CD4-positive, alpha-beta memory T cell (primary cell): ENCODE results near the gene MARCKSL1. TPM values are rescaled to one million over a fixed set of nuclear protein-coding genes. Genes with fewer than 3 reads are reported as not detected.
A peak's percentile ranks its signal among the peaks of the same experiment; 100 is the strongest.
"Not testable (repeated sequence)": the region's sequence is repeated elsewhere in the genome, so short reads cannot be mapped to it uniquely, and the experiment has no call there.

Experiments used
- CTCF ChIA-PET: fragments of 350-600 bp; sonication (Branson Sonifier 250); formaldehyde crosslinking; loops from one replicate; lab custom pipeline; 2021; ENCODE audit warnings: inconsistent platforms; ENCODE audit not compliant: partially characterized antibody; lab: Charles Lee
- POLR2A ChIA-PET: fragments of 350-600 bp; sonication (Branson Sonifier 250); formaldehyde crosslinking; loops from one replicate; lab custom pipeline; 2021; ENCODE audit not compliant: partially characterized antibody; lab: Charles Lee
- DNase-seq, 5 donors: peaks; one replicate each; pipeline versions ENCODE4 v3.0.0 to v3.0.0-alpha.2; 2020 to 2022; ENCODE audit warnings: mixed read lengths in 1 of 5
- H3K27ac ChIP-seq: one replicate; pipeline ENCODE4 v1.7.0; 2013; ENCODE audit warnings: low read depth, low read length
- H3K27me3 ChIP-seq: 2 replicates; pipeline ENCODE4 v1.7.0; 2013; ENCODE audit warnings: mild to moderate bottlenecking, low read length, moderate library complexity; ENCODE audit not compliant: insufficient read depth
- H3K36me3 ChIP-seq: 2 replicates; pipeline ENCODE4 v1.7.0; 2013; ENCODE audit warnings: mild to moderate bottlenecking, low read length, moderate library complexity; ENCODE audit not compliant: insufficient read depth
- H3K4me1 ChIP-seq: 2 replicates; pipeline ENCODE4 v1.7.0; 2013; ENCODE audit warnings: mild to moderate bottlenecking, low read length, moderate library complexity; ENCODE audit not compliant: insufficient read depth
- H3K4me3 ChIP-seq, 2 donors: one replicate each; pipeline ENCODE4 v1.7.0; 2013; ENCODE audit warnings: low read length in 2 of 2, mild to moderate bottlenecking in 1 of 2
- H3K9me3 ChIP-seq, 2 donors: one replicate each; pipeline ENCODE4 v1.7.0; 2013; ENCODE audit warnings: low read length in 2 of 2, control low read depth in 1 of 2; ENCODE audit not compliant: control insufficient read depth in 1 of 2
- H3K27ac Mint-ChIP-seq, 7 donors: one replicate each; pipeline ENCODE4 v1.8.0; 2020 to 2021; ENCODE audit warnings: mixed read lengths in 7 of 7, mild to moderate bottlenecking in 6 of 7, inconsistent platforms in 3 of 7, moderate library complexity in 3 of 7
- H3K27me3 Mint-ChIP-seq, 2 donors: one replicate each; pipeline ENCODE4 v1.8.0; 2020 to 2021; ENCODE audit warnings: mixed read lengths in 2 of 2
- H3K36me3 Mint-ChIP-seq, 2 donors: one replicate each; pipeline ENCODE4 v1.8.0; 2020 to 2021; ENCODE audit warnings: mixed read lengths in 2 of 2, inconsistent platforms in 1 of 2, mild to moderate bottlenecking in 1 of 2
- H3K4me1 Mint-ChIP-seq, 4 donors: one replicate each; pipeline ENCODE4 v1.8.0; 2020 to 2021; ENCODE audit warnings: mixed read lengths in 4 of 4, mild to moderate bottlenecking in 1 of 4
- H3K4me3 Mint-ChIP-seq, 8 donors: one replicate each; pipeline ENCODE4 v1.8.0; 2020 to 2021; ENCODE audit warnings: mixed read lengths in 8 of 8, mild to moderate bottlenecking in 7 of 8, moderate library complexity in 6 of 8, inconsistent platforms in 3 of 8
- H3K9me3 Mint-ChIP-seq, 8 donors: one replicate each; pipeline ENCODE4 v1.8.0; 2020 to 2021; ENCODE audit warnings: mixed read lengths in 8 of 8, mild to moderate bottlenecking in 5 of 8, inconsistent platforms in 3 of 8, moderate library complexity in 1 of 8
- intact Hi-C: fragments of 100-400 bp; cut with micrococcal nuclease; formaldehyde crosslinking; loops from one replicate; pipeline ENCODE4 v1.15.1; 2023
- polyA plus RNA-seq, 2 donors: library from polyadenylated mRNA; unstranded; fragments of 300-500 nt; fragmentation: Illumina TruSeq; gene quantifications; one replicate each; pipeline ENCODE4 v1.2.3, GENCODE V29; 2021
- total RNA-seq, 2 experiments: library from RNA; stranded (reverse); gene quantifications; one replicate each; pipeline ENCODE4 v1.2.3, GENCODE V29; 2021

Gene MARCKSL1
- total and polyA plus RNA-seq, 4 experiments from 2014 or later, result 46.5 to 75.9 (median 60.9) TPM

DNA sequence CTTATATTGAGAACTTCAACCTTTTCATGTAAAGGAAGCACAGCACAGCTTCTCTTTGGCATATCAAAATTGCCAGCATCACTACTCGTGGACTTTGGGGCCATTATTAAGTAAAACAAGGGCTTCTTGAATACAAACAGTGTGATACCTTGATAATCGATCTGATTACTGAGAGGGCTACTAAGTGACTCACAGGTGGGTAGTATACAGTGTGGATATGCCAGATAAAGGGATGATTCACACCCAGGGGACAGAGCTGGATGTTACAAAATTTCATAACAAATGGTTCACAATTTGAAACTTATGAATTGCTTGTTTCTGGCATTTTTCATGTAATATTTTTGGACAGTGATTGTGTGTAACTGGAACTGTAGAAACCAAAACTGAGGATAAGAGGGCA, 28.7 kb downstream of the MARCKSL1 start:
- peaks cover 61% of the 10 kb centered on the region for H3K4me1 ChIP-seq

GRCh38 chr1:32305310-32305709, 30.7 kb downstream of the MARCKSL1 start:
- Histone ChIP-seq H3K36me3 (peaks cover 29% of the 10 kb centered on the region), H3K27me3 (no peaks in the 10 kb centered on the region), H3K9me3 (no peaks in the 10 kb centered on the region), H3K4me3 (no peak overlapping the region), H3K27ac (no peak overlapping the region), H3K4me1 (peaks cover 47% of the 10 kb centered on the region)
- POLR2A ChIA-PET, result interaction anchor here (4.0 kb wide), 1 partner anchor 14 kb away, joined by 20 read pairs; the partner anchor contains the start of gene HDAC1
- CTCF ChIA-PET, result interaction anchor here (1.0 to 1.8 kb wide), 4 partner anchors 9 to 90 kb away, joined by 3 to 11 read pairs (median 3); no protein-coding TSS in a partner anchor
- peak overlapping the region in 2 of 7 donors; percentile 22 to 64 for H3K27ac Mint-ChIP-seq
- intact Hi-C loops, result no loop called here
- DNase-seq, result no peak
- H3K36me3 Mint-ChIP-seq, result peaks cover 35 to 61% of the 10 kb centered on the region in 2 donors
- no peaks in the 10 kb centered on the region for H3K27me3 Mint-ChIP-seq
- peaks cover 44 to 74% (median 54%) of the 10 kb centered on the region in 4 donors for H3K4me1 Mint-ChIP-seq
- no peaks in the 10 kb centered on the region for H3K9me3 Mint-ChIP-seq
- H3K4me3 Mint-ChIP-seq, result no peak overlapping the region

More for the DNA sequence above, 28.7 kb downstream of the MARCKSL1 start:
- ChIA-PET CTCF (interaction anchor here (1.0 to 1.7 kb wide), 5 partner anchors 11 to 91 kb away, joined by 3 to 7 read pairs (median 3); partner anchors contain the start of gene HDAC1), POLR2A (interaction anchor here (1.0 to 4.0 kb wide), 6 partner anchors 11 to 33 kb away, joined by 3 to 20 read pairs (median 5); partner anchors contain the start of gene HDAC1)
- Mint-ChIP-seq H3K4me1 (peaks cover 48 to 78% (median 58%) of the 10 kb centered on the region in 4 donors), H3K27me3 (no peaks in the 10 kb centered on the region), H3K4me3 (peak overlapping the region in 2 of 8 donors; percentile 8 to 43), H3K36me3 (peaks cover 31 to 48% of the 10 kb centered on the region in 2 donors), H3K9me3 (no peaks in the 10 kb centered on the region), H3K27ac (peak overlapping the region; percentile 2 to 90 (median 44))
- no peak for DNase-seq
- Histone ChIP-seq H3K27me3 (no peaks in the 10 kb centered on the region), H3K27ac (peak overlapping the region; percentile 12), H3K9me3 (no peaks in the 10 kb centered on the region), H3K4me3 (no peak overlapping the region), H3K36me3 (peaks cover 23% of the 10 kb centered on the region)
- intact Hi-C loops, result no loop called here

GRCh38 chr1:32303997-32304622, 31.9 kb downstream of the MARCKSL1 start:
- Mint-ChIP-seq H3K36me3 (peaks cover 35 to 56% of the 10 kb centered on the region in 2 donors), H3K27me3 (no peaks in the 10 kb centered on the region), H3K9me3 (no peaks in the 10 kb centered on the region), H3K4me3 (peak overlapping the region in 3 of 8 donors; percentile 7 to 26 (median 17)), H3K4me1 (peaks cover 36 to 70% (median 51%) of the 10 kb centered on the region in 4 donors), H3K27ac (peak overlapping the region in 5 of 7 donors; percentile 2 to 83 (median 27))
- no peak overlapping the region for H3K27ac ChIP-seq
- no peak for DNase-seq
- peaks cover 29% of the 10 kb centered on the region for H3K36me3 ChIP-seq
- H3K27me3 ChIP-seq, result no peaks in the 10 kb centered on the region
- POLR2A ChIA-PET, result interaction anchor here (0.8 to 4.0 kb wide), 3 partner anchors 12 to 64 kb away, joined by 3 to 20 read pairs (median 5); partner anchors contain the start of genes HDAC1 and MARCKSL1
- no peak overlapping the region for H3K4me3 ChIP-seq
- peaks cover 46% of the 10 kb centered on the region for H3K4me1 ChIP-seq
- no peaks in the 10 kb centered on the region for H3K9me3 ChIP-seq
- intact Hi-C loops, result no loop called here
- CTCF ChIA-PET, result interaction anchor here (1.3 to 2.3 kb wide), 5 partner anchors 16 to 89 kb away, joined by 3 to 11 read pairs (median 4); no protein-coding TSS in a partner anchor

DNA sequence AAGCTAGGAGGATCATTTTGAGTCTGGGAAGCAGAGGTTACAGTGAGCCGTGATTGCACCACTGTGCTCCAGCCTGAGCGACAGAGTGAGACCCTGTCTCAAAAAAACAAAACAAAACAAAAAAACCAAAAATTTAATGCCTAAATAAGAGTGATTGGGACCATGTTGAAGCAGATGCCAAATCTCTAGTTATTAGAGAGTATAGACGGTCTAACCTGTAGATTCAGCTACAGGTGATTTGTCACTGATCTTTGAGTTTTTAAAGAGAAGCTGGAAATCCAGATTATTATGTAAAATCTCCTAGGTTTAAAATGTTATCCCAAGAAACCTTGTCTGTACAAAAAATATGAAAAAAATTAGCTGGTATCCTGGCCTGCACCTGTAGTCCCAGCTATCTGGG, 32.7 kb downstream of the MARCKSL1 start:
- Mint-ChIP-seq H3K9me3 (no peaks in the 10 kb centered on the region), H3K27ac (peak overlapping the region in 2 of 7 donors; percentile 29 to 52), H3K4me1 (peaks cover 33 to 65% (median 48%) of the 10 kb centered on the region in 4 donors), H3K36me3 (peaks cover 35 to 59% of the 10 kb centered on the region in 2 donors), H3K27me3 (no peaks in the 10 kb centered on the region), H3K4me3 (no peak overlapping the region)
- CTCF ChIA-PET, result interaction anchor here (0.7 to 2.3 kb wide), 4 partner anchors 16 to 88 kb away, joined by 3 to 11 read pairs (median 6); no protein-coding TSS in a partner anchor
- no peaks in the 10 kb centered on the region for H3K9me3 ChIP-seq
- H3K27ac ChIP-seq, result no peak overlapping the region
- no peaks in the 10 kb centered on the region for H3K27me3 ChIP-seq
- no peak for DNase-seq
- H3K4me1 ChIP-seq, result peaks cover 48% of the 10 kb centered on the region
- intact Hi-C loops, result no loop called here
- H3K36me3 ChIP-seq, result peaks cover 29% of the 10 kb centered on the region
- H3K4me3 ChIP-seq, result no peak overlapping the region
- POLR2A ChIA-PET, result interaction anchor here (1.0 to 4.0 kb wide), 4 partner anchors 12 to 63 kb away, joined by 3 to 20 read pairs (median 4); partner anchors contain the start of genes HDAC1 and MARCKSL1

DNA sequence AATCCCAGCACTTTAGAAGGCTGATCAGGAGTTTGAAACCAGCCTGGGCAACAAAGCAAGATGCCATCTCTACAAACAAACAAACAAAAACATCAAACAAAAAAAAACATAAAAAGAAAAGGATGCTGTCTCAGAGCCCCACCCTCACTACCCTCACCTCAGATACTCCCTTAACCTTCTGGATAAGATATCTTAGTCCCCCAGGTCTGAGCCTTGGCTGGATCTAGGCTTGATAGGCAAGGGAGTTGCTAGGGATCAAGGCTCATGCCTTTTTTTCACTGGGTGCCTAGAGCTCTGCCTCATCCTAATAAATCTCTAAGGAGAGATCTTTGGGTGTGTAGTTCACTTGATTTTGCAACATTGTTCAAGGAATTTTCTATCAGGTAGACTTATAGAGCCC, 36.7 kb downstream of the MARCKSL1 start:
- H3K27ac ChIP-seq, result no peak overlapping the region
- Mint-ChIP-seq H3K27me3 (no peaks in the 10 kb centered on the region), H3K27ac (peak overlapping the region in 6 of 7 donors; percentile 29 to 86 (median 41)), H3K4me3 (no peak overlapping the region), H3K9me3 (no peaks in the 10 kb centered on the region), H3K36me3 (peaks cover 26 to 54% of the 10 kb centered on the region in 2 donors), H3K4me1 (peaks cover 39 to 69% (median 53%) of the 10 kb centered on the region in 4 donors)
- H3K4me3 ChIP-seq, result no peak overlapping the region
- ChIA-PET CTCF (interaction anchor here (1.6 kb wide), 1 partner anchor 12 kb away, joined by 4 read pairs; no protein-coding TSS in a partner anchor), POLR2A (interaction anchor here (1.8 kb wide), 1 partner anchor 59 kb away, joined by 6 read pairs; no protein-coding TSS in a partner anchor)
- intact Hi-C loops, result no loop called here
- DNase-seq, result no peak
- peaks cover 56% of the 10 kb centered on the region for H3K4me1 ChIP-seq
- no peaks in the 10 kb centered on the region for H3K9me3 ChIP-seq
- H3K27me3 ChIP-seq, result no peaks in the 10 kb centered on the region
- H3K36me3 ChIP-seq, result peaks cover 25% of the 10 kb centered on the region

GRCh38 chr1:32298211-32298610, 37.8 kb downstream of the MARCKSL1 start:
- H3K4me3 ChIP-seq, DNase-seq, H3K27me3 ChIP-seq, H3K27ac ChIP-seq, H3K9me3 Mint-ChIP-seq, H3K27me3 Mint-ChIP-seq, H3K9me3 ChIP-seq, POLR2A ChIA-PET, intact Hi-C loops: not testable (repeated sequence)
- Mint-ChIP-seq H3K27ac (peak overlapping the region in 2 of 7 donors; percentile 44 to 59), H3K36me3 (peaks cover 18 to 43% of the 10 kb centered on the region in 2 donors), H3K4me3 (peak overlapping the region in 1 of 8 donors; percentile 15), H3K4me1 (peaks cover 34 to 74% (median 50%) of the 10 kb centered on the region in 4 donors)
- peaks cover 67% of the 10 kb centered on the region for H3K4me1 ChIP-seq
- CTCF ChIA-PET, result interaction anchor here (1.0 to 2.5 kb wide), 3 partner anchors 10 to 79 kb away, joined by 3 to 5 read pairs (median 4); no protein-coding TSS in a partner anchor
- peaks cover 15% of the 10 kb centered on the region for H3K36me3 ChIP-seq
